NCI-H82 (cell line): ENCODE measurements around the gene NRG4.
A peak's percentile ranks its signal among the peaks of the same experiment; 100 is the strongest.
"Not testable (repeated sequence)": the region's sequence is repeated elsewhere in the genome, so short reads cannot be mapped to it uniquely, and the experiment has no call there.

ENCODE experiments used
- DNase-seq: peaks from one replicate; lab custom pipeline; 2025; lab: John Stamatoyannopoulos, UW

The NRG4 gene, protein sequence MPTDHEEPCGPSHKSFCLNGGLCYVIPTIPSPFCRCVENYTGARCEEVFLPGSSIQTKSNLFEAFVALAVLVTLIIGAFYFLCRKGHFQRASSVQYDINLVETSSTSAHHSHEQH

DNA sequence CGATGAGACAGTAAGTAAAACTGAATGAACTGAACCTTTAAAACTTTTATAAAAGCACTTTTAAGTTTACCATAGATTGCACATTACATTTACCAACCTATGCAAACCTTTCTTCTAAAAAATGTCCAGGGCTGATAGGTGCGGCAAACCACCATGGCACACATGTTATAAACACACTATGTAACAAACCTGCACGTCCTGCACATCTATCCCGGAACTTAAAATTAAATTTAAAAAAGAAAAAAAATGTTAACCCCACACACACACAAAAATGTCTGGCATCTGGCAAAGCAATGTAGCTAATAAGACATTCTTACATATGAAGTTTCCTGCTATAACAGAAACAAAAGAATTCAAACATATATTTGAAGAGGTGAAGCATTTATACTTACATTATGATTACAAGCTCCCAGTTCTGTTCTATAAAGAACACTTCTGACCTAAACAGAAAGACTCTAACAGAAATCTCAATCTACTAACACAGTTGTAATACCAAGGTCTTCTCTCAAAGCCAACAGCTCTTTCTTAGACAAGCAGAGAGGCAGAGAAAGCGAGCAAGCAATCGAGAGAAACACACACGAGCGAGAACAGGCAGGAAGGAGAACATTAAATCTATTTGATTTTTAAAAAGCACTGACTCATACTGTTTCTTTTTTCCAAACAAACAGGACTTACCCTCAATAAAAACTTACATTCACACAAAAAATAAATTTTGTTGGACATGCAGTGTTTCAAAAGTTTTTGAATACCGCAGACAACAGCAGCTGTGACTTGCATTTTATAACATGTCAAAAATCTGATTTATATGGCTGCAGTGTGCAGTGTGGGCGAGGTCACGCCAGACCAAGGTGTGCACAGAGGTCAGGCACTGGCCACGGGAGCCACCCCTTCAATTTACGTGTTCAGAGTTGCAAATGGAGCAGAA, at the start of gene NRG4:
Gene NRG4, minus strand, starts transcription at position 798 of the 925 bp plus-strand sequence. CDS start 1,194 bp downstream, outside the sequence.
- peak; percentile 13 for DNase-seq

DNA sequence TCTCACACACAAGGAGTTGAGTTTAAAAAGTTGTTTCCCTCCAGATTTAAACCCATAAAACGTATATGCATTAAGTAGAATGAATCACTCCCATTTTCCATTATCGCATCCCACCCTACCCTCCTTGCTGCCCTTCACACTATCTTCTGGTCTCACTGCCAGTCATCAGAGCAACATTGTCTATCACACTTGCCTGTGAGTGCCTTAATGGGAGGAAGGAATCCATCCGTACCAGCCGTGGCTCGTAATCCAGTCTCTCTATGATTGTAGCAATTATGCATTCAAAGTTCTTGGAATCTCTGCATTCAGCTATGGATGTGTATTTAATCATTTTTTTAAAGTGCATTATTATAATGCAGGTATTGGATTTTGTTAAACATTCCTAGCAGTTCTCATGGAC, 49.5 kb upstream of the NRG4 start:
- no peak for DNase-seq

DNA sequence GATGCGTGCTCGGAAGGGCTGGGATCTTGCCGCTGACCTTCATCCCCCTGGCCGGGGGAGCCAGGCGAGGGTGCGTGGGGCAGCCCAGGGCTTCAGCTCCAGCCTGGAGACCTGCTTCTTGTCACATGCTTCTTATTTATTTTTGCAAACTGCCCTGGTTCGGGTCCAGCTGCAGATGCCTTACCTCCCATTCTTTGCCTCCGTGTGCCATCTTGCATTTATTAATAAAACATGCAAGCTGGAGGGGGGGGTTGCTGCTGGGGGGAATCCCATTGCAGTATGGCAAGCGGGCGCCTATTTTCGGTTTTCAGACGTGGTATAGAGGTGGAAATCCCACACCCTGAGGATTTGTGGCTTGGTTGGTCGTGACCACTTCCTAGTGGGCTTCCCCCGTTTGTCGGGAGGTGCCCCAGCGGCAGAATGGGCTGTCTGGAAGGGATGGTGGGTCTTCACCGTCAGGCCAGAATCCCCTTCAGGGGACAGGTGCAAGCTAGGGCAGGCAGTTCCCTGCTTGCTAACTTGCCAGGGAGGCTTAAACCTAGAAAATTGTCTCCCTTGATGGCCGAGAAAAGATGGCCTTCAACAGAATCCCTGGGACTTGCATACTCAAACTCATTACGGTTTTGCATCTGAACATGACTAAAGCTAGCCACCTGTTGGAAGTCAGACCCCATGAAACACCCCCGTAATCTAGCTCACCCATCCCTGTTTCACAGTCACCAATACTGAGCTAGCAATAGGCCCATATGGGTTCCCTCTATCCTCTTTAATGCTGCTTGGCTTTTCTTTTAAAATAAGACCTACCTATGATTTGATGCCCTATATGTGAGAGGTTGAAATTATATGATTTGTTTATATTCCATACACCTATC, 48.1 kb upstream of the NRG4 start:
- DNase-seq: peak; percentile 39

DNA sequence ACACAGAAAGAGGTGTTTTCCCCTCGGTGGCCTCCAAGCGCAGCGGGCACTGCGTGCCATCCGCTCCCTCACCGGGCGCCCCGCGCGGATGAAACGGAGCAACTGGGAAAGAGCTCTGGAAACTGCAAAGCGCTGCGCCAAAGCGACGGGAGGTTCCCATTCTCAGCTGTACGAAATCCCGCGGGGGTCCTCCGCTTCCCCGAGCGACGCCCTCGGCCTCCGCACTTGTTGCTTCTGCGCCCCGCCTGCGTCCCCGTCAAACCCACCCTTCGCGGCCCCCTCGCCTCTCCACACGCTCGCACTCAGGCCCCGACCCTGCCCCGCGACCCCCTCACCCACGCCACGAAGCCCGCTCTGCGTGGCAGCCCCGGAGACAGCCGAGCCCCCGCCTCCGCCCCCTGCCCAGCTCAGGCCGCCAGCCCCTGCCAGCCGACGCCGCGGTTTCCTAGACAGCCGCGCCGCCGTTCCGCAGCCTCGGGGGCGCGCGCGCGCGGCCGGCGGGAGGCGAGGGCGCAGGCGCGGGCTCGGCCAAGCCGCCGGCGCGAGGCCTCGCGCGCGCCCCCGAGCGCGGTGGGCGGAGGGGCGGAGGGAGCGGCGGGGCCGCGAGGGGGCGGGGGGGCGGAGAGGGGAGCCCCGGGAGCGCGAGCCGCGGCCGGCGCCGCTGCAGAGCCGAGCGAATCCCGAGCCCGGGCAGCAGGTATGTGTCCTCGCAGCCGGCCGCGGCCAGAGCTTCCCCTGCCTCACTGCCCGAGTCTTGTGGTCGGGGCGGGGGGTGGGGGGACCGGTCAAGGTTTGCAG, 47.3 kb upstream of the NRG4 start, which contains the start of gene TMEM266:
Gene TMEM266, plus strand, starts transcription at position 666 of the 798 bp plus-strand sequence. CDS start 74,279 bp downstream, outside the sequence.
- peak; percentile 76 for DNase-seq

DNA sequence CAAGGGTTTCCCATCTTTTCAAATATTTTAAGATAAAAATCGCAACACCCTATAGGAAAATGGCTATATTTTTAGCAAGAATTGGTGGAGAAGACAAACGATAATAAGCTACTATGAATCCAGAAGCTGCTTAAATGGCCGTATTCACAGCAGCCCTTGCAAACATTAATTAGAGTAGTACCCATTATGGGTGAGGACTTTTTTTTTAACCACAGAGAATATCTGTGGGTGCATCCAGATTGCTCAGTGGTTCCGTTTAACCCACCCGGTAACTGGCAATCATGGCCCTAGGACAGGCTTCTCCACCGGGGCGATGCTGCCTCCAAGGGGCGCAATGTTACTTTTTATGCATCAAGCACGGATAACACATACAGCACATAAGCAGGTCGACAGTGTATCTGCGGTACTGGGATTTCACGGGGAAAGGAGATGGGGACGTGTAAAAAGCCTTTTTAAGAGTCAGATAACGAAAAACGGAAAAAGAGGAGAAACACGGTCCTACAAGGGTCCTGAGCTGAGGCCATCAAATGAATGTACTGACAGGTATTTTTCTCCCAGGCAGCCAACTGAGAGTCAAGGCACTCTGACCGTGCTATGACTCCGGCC, 46.6 kb upstream of the NRG4 start:
- DNase-seq: peak; percentile 60

DNA sequence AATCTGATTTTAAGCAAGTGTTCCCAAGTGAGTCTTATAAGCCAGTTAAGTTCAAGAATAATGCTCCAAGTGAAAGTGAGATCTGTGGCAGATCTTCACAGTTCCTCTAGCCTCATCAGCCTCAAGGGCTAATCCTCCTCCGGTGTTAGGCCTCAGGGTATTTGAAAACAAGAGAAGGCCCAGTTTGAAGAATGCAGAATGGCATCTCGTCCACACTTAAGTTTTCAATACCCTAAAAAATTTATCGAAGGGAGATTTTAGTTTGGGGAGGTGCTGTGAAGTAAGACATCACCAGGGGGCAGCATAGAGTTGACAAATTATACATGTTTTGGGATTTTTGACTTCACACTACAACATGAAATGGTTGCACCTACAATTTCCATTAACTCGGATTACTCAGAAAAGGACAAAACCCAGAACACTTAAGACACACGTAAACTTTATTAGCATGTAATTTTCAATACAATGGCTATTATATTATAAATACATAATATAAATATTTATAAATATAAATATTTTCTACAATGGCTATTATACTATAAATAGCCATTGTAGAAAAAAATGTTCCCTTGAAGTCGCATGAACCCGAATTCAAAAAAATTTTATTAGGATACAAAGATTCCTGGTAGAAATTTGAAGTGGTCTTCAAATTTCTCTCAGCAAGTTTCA, 45.2 kb upstream of the NRG4 start:
- peak; percentile 57 for DNase-seq

DNA sequence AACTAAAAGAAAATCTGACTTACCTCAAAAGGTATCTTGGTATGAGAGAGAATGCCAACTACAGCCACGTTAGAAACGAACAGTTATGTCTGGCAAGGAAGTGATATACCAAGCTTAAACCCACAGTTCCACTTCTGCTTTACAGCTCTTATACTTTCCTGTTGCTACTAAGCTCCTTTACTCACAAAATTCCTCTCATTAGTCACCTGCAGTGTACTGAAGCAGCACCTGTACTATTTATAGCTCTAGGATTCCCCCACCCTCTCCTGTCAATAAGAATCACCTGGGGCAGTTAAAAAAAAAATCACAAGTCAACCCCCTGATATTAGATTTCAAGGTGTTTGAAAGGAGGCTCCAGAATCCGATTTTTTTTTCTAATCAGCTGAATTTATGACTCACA, 44.7 kb upstream of the NRG4 start:
- no peak for DNase-seq

DNA sequence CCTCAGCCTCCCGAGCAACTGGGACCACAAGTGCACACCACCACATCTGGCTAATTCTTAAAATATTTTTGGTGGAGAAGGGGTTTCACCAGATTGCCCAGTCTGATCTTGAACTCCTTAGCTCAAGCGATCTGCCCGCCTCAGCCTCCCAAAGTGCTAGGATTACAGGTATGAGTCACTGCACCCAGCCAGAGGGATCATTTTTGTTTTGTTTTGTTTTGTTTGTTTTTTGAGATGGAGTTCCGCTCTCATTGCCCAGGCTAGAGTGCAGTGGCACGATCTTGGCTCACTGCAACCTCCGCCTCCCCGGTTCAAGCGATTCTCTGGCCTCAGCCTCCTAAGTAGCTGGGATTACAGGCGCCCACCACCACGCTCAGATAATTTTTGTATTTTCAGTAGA, 42.0 kb upstream of the NRG4 start:
- DNase-seq: not testable (repeated sequence)

DNA sequence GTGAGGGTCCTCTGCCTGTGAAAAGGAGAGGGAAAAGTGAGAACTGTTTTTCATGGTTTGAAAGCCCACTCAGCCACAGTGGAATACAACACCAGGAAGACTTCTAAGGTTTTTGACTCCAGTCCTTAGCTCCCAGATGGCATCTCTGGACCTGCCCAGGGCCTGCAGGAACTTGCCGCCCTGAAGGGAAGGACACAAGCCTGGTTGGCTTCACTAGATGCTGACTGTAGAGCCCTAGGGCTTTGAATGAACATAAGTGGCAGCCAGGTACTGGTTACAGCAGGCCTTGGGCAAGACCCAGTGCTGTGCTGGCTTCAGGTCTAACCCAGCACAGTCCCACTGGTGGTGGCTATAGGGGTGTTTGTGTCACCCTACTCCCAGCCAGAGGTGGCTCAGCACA, 26.3 kb upstream of the NRG4 start:
- DNase-seq: no peak

DNA sequence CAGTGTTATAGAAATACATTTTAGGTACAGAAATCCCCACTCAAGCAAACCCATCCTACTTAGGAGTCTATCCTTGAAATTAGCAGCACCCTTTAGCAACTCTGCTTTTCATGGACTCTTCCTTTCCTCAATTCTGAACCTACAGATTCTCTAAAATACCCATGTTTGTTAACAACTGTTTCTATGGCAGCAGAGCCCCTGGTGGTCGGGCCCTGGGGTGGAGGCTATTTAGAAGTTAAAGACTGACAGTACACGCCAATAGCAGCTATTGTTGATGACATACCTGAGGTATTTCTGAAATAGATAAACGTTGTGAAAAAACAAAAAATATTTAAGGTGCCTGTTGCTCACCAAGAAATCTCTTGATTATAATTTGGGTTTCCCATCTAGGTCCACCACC, 23.4 kb upstream of the NRG4 start:
- no peak for DNase-seq

DNA sequence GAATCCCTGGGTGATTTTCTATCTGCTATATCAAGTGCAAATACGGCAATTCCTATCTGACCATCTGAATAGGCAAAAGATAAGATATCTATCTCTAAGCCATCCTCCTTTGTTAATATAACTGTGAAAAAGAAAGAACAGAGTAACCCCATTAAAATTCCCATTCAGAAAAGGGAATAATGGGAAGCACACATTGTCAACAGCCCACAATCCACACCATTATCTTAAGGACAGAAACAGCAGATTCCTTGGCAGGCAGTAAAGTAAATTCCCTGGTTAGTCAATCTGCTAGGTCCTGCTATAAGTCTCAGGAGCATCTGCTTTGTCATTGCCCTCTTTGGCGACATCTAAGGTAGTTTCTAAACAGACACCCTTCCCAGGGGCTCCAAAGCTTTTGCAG, 21.9 kb upstream of the NRG4 start:
- no peak for DNase-seq

DNA sequence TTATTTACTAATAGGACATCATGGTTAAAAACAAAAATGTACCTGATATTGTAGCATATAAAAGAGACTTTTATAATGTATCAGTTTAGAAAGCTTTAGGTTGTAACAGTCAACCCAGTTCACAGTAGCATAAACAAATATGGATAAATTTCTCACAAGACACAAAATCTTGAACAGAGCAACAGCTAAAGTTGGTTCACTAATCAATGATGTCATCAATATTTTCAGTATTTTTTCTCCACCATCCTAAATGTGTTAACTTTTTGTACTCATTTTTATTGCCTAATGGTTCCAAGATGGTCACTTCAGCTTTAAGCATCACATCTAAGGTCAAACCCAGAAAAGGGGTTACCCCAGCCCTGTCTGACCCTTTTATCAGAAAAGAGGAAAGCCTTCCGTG, 21.2 kb upstream of the NRG4 start:
- no peak for DNase-seq

DNA sequence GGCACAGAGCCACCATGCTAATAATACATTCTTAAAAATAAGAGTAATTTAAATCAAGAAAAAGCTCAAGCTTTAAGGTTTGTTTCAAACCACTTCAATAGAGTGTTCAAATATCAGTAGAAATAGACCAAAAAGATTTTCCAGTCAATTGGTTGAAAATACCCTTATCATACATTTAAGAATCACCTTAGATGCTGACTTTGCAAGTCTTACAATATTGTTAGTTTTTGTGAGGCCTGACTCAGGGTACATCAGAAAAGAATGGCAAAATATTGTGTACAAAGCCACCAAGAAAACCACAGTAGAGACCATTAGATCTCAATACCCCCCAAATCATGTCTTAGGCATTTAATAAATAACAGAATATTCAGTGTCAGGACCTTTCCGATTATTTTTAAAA, 19.8 kb upstream of the NRG4 start:
- no peak for DNase-seq

DNA sequence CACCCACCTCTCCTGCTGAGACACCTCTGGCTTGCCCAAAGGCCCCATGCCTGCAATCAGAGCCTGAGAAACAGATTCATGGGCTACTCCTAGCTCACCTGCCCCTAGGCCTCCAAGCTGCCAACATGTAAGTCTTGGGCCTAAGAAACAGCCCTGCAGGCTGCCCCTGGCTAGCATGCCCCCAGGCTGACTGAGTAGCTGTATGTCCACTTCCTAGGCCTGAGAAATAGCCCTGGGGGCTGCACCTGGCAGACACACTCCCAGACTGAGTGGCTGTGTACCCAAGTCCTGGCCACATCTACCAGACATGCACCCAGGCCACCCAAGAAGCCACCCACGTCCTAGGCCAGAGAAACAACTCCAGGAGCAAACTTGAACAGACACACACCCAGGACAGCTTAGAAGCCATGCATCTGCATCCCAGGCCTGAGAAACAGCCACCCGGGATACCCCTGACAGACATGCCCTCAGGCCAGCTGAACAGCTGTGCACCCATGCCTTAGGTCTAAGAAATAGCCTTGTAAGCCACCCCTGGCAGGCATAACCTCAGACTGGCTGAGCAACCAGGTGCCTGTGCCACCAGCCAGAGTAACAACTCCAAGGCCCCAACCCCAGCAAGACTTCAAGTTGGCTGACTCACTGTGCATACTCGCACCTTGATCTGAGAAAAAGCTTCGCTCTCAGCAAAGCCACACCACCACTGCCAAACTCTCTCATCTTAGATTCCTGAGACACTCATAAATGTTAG, 12.0 kb upstream of the NRG4 start:
- no peak for DNase-seq

DNA sequence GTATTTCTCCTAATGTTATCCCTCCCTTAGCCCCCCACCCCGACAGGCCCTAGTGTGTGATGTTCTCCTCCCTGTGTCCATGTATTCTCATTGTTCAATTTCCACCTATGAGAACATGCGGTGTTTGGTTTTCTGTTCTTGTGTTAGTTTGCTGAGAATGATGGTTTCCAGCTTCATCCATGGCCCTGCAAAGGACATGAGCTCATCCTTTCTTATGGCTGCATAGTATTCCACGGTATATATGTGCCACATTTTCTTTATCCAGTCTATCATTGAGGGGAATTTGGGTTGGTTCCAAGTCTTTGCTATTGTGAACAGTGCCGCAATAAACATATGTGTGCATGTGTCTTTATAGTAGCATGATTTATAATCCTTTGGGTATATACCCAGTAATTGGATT, 1.2 kb upstream of the NRG4 start:
- DNase-seq: not testable (repeated sequence)

DNA sequence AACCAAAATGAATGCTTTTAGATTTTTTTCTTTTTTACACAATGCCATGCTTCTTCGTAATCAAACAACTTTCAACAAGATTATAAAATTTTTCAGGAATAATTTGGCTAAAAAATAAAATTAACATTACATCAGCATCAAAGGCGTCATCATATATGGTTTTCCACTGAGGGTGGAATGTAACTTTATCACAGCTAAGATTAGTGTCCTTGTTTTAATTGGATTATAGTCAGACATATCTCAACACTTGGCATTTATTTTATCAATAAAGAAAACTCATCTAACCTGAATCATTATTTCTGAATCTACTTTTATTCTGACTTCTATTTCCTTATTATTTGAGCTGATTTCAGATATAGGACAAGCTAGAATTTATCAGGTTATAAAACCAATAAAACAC, 1.6 kb downstream of the NRG4 start:
- no peak for DNase-seq

DNA sequence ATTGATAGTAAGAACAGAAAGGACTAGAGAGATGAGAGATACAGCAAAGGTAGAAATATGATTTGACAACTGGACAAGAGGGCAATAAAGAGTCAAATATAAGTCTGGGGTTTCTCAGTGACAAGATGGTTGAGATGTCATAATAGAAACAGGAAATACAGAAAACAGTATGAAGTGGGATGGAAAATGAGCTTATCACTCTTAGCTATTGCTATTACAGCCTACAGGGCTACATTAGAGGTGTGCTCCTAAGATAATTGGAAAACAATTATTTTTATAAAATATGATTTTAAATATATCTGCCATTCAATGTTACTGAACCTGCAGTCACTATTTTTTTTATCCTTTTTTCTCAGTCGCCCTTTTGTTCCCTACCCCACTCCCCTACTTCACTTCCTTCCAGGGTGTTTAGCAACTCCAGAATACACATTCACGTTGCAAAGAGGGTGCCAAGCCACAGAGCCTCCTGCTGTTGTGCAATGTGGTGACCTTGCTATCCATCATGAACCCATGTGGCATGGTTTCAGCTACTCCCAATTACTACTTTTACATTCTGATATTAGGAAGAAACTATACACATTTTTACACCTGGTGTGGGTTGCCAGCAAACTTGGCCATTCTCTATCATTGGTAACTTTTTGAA, 6.0 kb downstream of the NRG4 start:
- no peak for DNase-seq

DNA sequence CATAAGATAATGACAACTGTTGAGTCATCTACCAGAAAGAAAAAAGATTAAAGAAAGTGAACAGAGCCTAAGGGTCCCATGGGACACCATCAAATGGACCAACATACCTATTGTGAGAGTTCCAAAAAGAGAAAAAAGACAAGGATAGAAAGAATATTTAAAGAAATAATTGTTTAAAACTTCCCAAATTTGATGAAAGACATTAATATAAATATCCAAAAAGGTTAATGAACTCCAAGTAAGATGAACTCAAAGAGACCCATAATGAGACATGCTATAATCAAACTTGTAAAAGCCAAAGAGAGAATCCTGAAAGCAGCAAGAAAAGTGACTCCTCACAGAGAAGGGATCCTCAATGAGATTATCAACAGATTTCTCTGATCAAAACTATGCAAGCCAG, 8.9 kb downstream of the NRG4 start:
- no peak for DNase-seq

DNA sequence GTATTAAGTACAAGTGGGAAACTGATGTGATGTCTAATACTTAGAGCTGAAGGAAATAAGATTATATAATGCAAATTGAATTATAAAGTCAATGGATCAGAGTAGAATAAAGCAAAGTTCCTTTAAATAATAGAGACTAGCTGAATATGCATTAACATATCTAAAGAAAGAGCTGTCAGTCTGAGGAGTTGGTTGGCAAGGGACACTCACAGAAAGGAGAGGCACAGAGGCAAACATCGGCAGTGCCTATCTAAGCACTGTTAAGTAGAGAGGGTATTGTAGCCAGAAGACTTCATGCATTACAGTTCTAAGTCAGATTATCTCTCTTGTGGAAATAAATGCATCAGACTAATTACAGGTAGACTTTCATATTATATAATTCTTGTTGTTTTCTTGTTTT, 16.6 kb downstream of the NRG4 start:
- DNase-seq: no peak
